NCI-H128 (cell line): Measurements from ENCODE around the gene BICD2.

Source experiments
- DNase-seq: peaks from one replicate; lab custom pipeline; 2025; ENCODE audit not compliant: unreplicated experiment; lab: John Stamatoyannopoulos, UW

The BICD2 gene

DNA sequence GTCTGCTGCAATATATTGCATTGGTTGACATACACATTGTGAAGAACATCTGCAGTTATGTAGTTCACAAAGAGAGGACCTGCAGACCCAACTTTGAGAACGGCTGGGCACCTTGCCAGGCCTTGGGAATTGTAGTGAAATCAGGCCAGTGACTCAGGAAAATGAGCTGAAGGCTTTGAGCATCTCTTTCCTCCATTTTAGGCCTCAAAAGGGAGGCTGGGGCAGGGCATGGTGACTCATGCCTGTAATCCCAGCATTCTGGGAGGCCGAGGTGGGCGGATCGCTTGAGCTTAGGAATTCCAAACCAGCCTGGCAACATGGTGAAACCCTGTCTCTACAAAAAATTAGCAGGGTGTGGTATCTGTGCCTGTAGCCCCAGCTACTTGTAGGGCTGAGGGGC is 93.3 kb downstream of the BICD2 start:
- DNase-seq, result no peak

DNA sequence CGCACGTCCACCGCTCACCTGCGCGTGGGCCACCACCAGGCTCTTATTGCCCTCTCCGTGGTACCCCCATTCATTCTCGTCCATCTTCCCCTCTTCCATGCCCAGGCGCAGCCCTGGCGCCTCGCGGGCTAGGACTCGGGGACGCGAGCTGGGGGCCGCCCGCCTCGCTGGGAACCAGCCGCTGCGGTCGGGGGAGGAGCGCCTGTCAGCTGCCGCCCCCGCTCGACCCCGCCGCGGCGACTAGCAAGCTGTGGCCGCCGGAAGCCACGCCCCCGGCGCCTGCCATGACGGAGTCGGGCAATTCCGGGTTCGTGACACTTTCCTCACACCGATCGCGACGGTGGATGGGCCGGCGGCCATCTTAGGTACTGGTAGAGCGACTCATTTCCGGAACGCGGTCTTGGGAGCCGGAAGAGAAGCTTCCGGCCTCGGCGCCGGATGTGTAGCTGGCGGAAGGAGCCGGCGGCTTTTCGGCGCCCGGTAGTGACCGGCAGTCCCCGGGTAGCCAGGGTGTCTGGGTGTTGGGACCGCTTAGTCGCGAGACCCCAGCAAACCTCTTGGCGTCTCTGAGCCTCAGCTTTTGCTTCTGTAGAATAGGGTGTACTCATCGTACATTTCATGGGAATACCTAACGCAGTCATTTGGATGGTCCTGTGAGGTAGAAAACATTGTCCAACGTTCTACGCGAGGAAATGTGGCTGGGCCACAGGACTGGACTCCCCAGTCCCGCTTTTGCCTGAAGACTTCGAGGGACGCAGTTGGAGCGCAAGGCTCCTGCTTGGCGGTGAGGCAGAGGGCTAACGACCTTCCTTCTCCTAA is 94.5 kb downstream of the BICD2 start, which contains the start of gene IPPK:
IPPK (minus strand) TSS at position 242 of the 819 bp plus-strand sequence; CDS start at position 99, 143 bp downstream.
- peak; percentile 97 for DNase-seq

DNA sequence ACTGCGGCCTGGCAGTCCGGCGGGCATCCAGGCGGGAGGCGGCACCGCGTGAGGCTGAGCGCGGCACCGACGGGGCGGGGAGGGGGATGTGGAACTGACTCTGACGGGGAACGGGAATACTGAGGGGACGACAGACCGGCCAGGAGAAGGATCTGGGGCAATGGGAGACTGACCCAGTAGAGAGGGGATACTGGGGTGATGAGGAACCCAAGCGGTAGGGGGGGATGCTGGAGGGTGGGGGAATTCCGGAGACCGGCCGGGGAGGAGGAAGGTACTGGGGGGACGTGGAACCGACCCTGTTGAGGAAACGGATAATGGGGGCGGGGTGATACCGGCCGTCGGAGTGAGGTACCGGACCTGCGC is 95.1 kb downstream of the BICD2 start:
- no peak for DNase-seq

DNA sequence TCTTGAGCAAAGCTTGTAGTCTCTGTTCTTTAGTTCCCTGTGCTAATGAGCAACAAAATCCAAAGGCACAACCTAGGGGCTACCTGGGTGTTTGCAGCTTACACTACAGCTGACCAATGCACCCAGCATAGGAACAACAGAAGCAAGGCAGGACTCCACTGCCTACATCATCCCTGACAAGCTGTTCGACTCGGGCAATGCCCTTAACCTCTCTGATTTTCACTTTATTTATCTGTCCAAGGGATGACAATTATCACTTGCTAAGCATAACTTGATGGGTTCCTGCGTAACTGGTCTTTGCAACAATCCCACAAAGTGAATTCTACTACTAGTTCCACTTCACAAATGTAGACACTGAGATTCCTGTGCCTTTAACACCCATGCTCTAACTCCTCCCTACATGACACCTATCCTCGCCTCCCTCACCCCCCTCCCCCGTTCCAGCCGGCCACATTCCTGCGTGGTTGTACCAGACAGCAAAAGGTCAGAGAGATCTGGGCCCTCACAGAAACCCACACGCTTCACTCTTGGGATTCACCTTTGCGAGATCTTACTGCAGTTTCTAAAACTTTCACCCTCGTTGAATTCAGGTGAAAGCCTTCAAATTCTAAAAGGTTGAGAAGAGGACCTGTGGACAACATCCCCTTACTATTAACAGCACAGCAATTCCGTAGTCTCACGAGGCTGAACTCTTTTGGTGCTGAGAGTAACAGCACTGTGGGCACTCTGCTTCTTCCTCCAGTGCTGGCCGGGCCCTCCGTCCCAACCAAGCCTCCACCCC is 95.7 kb downstream of the BICD2 start:
- no peak for DNase-seq

DNA sequence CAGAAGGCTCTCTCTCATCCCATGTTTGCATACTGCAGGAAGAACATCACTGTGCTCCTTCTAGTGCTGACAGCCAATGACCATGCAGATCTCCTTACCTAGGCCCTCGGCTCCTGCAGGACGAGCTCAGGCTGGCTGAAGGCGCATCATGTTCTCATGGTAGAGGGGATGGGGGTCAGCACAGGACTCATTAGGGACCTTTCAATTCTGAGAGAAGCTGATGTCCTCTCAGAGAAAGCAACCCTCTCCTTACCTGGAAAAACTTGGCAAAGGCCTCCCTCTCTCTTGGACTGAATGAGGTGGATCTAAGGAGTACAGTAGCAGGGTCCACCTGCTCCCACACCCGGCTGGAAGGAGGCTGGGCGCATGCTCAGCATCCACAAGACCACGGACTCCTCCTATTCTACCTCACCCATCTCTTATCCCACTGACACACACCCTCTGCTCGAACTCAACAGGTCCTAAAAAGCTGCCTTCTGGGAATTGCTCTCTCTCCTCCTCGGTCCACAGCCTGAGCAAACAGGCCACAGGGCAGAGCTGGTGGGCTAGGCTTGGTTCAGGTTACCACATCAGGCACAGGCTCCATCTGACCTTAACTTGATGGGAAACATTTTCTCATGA is 97.6 kb downstream of the BICD2 start:
- no peak for DNase-seq

DNA sequence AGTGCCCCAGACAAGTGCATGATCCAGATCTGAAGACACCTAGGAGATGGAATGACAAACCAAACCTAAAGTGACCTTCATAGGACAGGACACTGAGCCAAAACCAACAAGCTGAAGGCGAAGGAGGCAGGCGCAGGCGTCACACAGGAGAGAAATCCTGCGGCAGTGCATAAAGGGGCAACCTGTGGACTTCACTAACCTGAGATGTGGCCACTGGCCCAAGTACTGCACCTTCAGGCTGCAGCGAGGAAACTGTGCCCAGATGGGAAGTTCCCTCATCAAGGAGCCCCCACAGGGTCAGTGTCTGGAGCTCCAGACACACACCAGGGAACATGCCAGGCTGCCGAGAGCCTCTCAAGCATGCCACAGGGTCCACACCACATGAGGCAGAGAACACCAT is 98.4 kb downstream of the BICD2 start:
- no peak for DNase-seq

DNA sequence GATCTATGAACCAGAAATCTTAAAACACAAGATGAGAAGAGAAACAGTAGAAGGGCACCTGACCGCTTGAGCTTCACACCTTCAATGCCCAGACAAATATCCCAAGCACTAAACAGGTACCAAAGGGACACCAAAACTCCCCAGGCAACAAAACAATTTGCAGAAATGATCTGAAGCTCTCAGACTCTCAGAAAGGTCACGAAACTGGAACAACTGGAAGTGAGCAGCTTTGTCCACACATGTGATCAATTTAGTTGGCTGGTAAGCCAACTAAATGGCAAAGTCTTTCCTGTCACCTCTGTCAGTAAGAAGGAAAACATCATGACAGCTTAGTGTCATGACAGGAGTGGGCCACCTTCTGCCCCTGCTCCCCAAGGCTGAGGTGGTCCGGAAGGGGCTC is 98.8 kb downstream of the BICD2 start:
- DNase-seq, result no peak

DNA sequence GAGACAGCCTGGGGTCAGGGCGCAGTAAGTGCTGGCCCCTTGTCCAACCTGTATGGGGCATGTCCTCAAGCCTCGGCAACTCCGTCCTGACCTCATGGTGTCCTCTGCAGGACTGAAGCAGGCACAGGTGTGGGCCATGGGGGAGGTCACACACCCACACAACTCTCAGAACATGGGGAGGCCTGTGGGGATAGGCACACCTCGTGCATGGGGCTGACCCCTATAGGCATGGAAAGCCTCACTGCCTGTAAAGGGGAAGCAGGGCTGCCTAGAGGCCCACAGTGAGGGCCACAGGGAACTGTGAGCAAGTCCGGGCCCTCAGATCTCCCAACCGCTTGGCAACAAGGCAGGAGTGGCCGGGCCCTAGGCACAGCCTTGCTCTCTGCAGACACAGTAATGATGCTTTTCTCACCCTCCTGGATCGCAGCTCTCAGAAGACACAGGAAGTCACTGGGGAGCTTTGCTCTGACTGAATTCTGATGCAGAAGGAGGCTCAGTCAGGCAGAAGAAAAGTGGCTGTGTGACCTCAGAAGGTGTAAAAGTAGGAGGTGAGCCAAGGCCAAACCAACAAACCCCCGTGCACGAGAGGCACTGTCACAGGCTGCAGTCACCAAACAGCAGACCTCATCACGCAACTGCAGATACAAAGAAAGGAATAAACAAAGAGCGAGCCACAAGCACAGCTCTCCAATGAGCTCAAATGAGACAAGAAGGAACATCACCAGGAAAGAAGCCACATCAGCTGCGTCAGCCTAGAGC is 100.1 kb downstream of the BICD2 start:
- DNase-seq, result no peak

DNA sequence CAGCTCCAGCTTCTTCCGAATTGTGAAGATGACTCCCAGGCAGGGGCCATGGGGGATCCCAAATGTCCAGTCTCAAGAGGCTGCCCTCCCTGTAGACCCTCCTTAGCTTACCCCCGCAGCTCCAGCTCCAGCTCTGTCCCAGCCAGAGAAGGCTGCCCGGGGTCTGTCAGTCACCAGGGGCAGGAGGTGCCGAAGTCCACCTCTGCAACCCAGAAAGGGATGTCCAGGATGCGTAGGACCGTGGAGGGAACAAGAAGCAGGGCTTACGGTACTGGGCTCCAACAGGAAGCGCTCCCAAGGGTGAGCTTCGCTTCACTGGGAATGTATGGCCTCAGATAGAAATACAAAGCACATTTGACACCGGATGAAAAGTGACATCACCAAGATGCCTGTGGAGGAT is 100.7 kb downstream of the BICD2 start:
- DNase-seq, result no peak

DNA sequence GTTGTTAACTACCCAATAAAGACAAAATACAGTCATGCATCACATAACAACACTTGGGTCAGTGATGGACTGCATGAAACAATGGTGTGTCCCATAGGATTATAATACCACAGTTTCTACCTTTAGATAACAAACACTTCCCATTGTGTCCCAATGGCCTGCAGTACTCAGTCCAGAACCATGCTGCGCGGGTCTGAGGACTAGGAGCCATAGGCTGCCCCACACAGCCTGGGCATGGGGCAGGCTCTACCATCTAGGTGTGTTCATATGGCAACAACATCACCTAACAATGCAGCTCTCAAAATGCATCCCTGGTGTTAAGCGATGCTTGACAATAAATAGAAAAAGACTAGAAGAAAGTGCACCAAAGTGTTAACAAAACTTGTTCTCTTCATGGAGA is 101.5 kb downstream of the BICD2 start:
- no peak for DNase-seq

DNA sequence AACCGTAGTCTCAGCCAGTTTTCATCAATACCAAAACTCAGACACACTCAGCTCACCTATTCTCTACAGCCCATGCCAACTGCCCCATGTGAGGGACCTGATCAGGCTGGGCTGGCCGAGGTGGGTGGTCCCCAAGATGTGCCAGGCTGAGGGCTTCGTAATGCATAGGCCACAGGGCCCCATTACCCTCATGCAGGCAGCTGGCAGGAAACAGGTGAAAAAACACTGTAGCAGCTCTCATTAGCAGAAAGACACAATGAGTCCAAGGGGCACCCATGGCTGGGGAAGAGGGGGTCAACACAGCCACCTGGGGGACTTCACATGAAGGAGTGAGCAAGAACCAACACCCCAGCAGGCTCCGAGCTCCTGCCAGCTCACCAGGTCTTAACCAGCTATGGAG is 102.9 kb downstream of the BICD2 start:
- no peak for DNase-seq
